Non-pigmented ciliary epithelial cell (primary cell): Measurements from ENCODE around the gene AP4B1.
"Not testable (repeated sequence)": the region's sequence is repeated elsewhere in the genome, so short reads cannot be mapped to it uniquely, and the experiment has no call there.

ENCODE experiments used
- DNase-seq: peaks from one replicate; pipeline ENCODE4 v3.0.0-alpha.2; 2010; ENCODE audit warnings: low read depth

Gene AP4B1

GRCh38 chr1:113858418-113858817, 46.2 kb downstream of the AP4B1 start:
- no peak for DNase-seq

DNA sequence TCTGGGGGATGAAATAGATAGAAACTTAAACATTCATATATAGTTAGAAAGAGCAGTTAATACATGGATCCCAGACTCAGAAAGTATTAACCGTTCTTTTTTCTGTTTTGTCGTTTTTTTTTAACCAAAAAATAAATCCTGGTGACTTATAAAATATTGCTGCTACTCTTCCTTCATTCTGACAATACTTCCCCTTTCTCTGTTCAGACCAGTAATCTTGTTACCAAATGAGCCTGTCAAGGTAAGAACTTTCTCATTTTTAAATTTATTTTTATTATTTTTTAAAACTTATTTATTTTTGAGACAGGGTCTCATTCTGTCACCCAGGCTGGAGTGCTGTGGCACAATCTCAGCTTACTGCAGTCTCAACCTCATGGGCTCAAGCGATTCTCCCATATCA, 46.8 kb downstream of the AP4B1 start:
- DNase-seq, result no peak

DNA sequence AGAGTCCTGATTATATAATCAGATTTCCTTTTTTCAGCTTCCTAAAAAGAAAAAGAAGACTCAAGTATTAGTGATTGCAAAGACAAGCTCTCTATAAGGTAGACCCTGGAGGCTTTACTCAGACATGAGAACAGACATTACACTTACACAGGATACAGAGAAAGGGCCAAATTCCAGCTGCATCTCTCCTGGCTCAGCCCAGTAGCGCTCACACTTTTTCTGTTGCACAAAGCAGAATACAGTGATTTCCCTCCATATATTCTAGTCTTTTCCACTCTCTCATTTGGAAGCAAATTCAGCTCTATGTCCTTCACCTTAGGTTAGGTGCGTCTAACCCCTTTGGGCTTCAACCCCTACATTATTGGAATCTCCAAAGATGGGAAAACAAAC, 48.2 kb downstream of the AP4B1 start:
- no peak for DNase-seq

GRCh38 chr1:113855630-113856400, 48.8 kb downstream of the AP4B1 start:
- DNase-seq, result no peak

GRCh38 chr1:113854234-113854633, 50.4 kb downstream of the AP4B1 start:
- DNase-seq, result no peak

DNA sequence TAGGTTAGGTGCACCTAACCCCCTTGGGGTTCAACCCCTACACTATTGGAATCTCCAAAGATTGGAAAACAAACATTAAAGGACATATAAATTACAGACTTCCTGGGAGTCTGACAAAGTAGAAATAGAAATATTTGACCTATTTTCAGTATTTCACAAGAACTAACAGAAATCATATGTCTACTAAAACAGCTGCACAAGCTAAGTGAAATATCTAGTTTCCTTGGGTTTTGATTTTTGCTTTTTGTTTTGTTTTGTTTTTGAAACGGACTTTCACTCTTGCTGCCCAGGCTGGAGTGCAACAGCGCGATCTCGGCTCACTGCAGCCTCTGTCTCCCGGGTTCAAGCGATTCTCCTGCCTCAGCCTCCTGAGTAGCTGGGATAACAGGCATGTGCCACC, 51.9 kb downstream of the AP4B1 start:
- DNase-seq, result not testable (repeated sequence)

GRCh38 chr1:113850127-113850796, 54.3 kb downstream of the AP4B1 start:
- DNase-seq, result no peak

GRCh38 chr1:113849072-113849471, 55.5 kb downstream of the AP4B1 start:
- no peak for DNase-seq

DNA sequence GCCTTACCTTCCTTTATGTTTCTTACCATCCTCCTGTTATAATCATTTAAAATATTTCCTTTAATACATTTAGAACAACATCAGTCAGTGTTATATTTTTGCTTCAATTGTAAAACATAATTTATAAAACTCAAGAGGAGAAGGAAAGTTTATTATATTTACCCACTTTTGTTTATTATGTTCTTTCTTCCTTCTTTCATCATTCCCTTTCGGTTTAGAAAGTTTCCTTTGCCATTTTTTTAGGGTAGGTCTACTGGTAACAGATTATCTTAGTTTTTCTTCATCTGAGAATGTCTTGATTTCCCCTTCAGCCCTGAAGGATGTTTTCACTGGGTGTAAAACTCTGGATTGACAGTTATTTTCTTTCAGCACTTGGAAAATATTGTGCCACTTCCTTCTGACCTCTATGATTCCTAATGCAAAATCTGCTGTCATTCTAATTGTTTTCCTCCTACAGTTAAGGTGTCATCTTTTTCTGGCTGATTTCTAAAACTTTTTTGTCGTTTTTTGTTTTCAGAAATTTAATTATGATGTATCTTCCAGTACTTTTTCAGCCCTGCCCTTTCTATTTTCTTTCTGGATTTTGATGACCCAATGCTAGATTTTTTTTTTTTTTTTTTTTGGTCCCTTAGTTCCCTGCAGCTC, 58.1 kb downstream of the AP4B1 start:
- DNase-seq, result no peak
